Sigmoid colon (tissue), 7 donors: ENCODE measurements around the gene FRMPD4. TPM values are rescaled to one million over a fixed set of nuclear protein-coding genes. Genes with fewer than 3 reads are reported as not detected.

Experiments used
- DNase-seq: peaks from one replicate; pipeline ENCODE4 v3.0.0-alpha.2; 2019
- H3K27ac ChIP-seq, 4 donors: fragments of 200-600 bp; sonication (generic); one replicate each; pipeline ENCODE4 v1.5.1; 2016 to 2019; ENCODE audit warnings: mild to moderate bottlenecking in 1 of 4
- H3K27me3 ChIP-seq, 3 donors: fragments of 200-600 bp; sonication (generic); one replicate each; pipeline ENCODE4 v1.5.1; 2019; ENCODE audit warnings: mild to moderate bottlenecking in 1 of 3
- H3K36me3 ChIP-seq, 4 donors: fragments of 200-600 bp; sonication (generic); one replicate each; pipeline ENCODE4 v1.5.1; 2016 to 2019
- H3K4me1 ChIP-seq, 4 donors: fragments of 200-600 bp; sonication (generic); one replicate each; pipeline ENCODE4 v1.5.1; 2017 to 2019
- H3K4me3 ChIP-seq, 4 donors: fragments of 200-600 bp; sonication (generic); one replicate each; pipeline ENCODE4 v1.5.1; 2017 to 2019; ENCODE audit warnings: mild to moderate bottlenecking in 2 of 4, moderate library complexity in 1 of 4
- H3K9me3 ChIP-seq, 4 donors: fragments of 200-600 bp in 3 of 4; sonication (generic) in 3 of 4; one replicate each; pipeline versions ENCODE4 v1.5.1 to v1.6.1; 2013 to 2019
- CTCF ChIP-seq, 4 experiments: fragments of 450-650 bp in 3 of 4; fragments of 200-600 bp in 1 of 4; IDR thresholded peaks; one replicate each; pipeline ENCODE4 v1.5.1; 2016 to 2019; ENCODE audit warnings: antibody characterized with exemption in 4 of 4, mild to moderate bottlenecking in 3 of 4, moderate library complexity in 2 of 4
- EP300 ChIP-seq, 4 donors: sonication (generic); formaldehyde crosslinking; IDR thresholded peaks; one replicate each; pipeline ENCODE4 v1.6.1; 2017; ENCODE audit warnings: antibody characterized with exemption in 4 of 4
- POLR2A ChIP-seq, 2 donors: fragments of 450-650 bp; IDR thresholded peaks; one replicate each; pipeline ENCODE4 v1.6.1; 2016; ENCODE audit warnings: antibody characterized with exemption in 2 of 2, mild to moderate bottlenecking in 2 of 2, moderate library complexity in 2 of 2
- POLR2AphosphoS5 ChIP-seq, 4 donors: sonication (generic); formaldehyde crosslinking; IDR thresholded peaks; one replicate each; pipeline ENCODE4 v1.6.1; 2017; ENCODE audit warnings: antibody characterized with exemption in 4 of 4
- WGBS, 2 donors: extraction: QIAGEN DNeasy Blood & Tissue Kit; methylation state at CpG; one replicate each; pipeline ENCODE4 v1.1.7; 2013; 5-methylcytosine and 5-hydroxymethylcytosine counted together
- intact Hi-C: fragments of 100-400 bp; cut with DNase I; formaldehyde crosslinking; loops from one replicate; pipeline ENCODE4 v1.15.1; 2023
- polyA plus RNA-seq, 3 donors: library from polyadenylated mRNA; stranded (reverse); fragments of 200-250 nt; gene quantifications; one replicate each; pipeline ENCODE4 v1.2.3, GENCODE V29; 2013
- total RNA-seq, 4 donors: library from RNA; depleted of rRNA; stranded (reverse); fragments of >200 nt; gene quantifications; one replicate each; pipeline ENCODE4 v1.1.0, GENCODE V29; 2016
- donor health status: healthy with polysubstance abuse.
- donor health status: Bipolar disorder and iron deficiency.
- donor health status: healthy.

FRMPD4 gene
- total and polyA plus RNA-seq, 7 donors, result 0.22 to 5.8 (median 2.9) TPM; not detected in 2

- no peak overlapping the region for H3K27ac ChIP-seq
- 65 to 81% methylated on average over 4 of the region's 4 CpGs for WGBS, 2 donors
- no peak for TF ChIP-seq POLR2AphosphoS5 (IDR thresholded peaks at IDR 0.05)
- TF ChIP-seq POLR2A (IDR thresholded peaks at IDR 0.05), result no peak
- no peak for TF ChIP-seq EP300 (IDR thresholded peaks at IDR 0.05)
- TF ChIP-seq CTCF (IDR thresholded peaks at IDR 0.05), result no peak
- H3K36me3 ChIP-seq, result no peaks in the 10 kb centered on the region
- H3K9me3 ChIP-seq, result no peaks in the 10 kb centered on the region
- intact Hi-C loops, result no loop called here
- no peaks in the 10 kb centered on the region for H3K27me3 ChIP-seq
- no peak overlapping the region for H3K4me3 ChIP-seq
- H3K4me1 ChIP-seq, result no peaks in the 10 kb centered on the region
- no peak for DNase-seq
These were observed 444.4 kb downstream of the FRMPD4 start for GRCh38 chrX:12582649-12583048.

GRCh38 chrX:12583543-12583942 is 445.3 kb downstream of the FRMPD4 start:
- DNase-seq, result no peak
- no peaks in the 10 kb centered on the region for H3K4me1 ChIP-seq
- no peaks in the 10 kb centered on the region for H3K36me3 ChIP-seq
- H3K4me3 ChIP-seq, result no peak overlapping the region
- no peak overlapping the region for H3K27ac ChIP-seq
- intact Hi-C loops, result no loop called here
- 89 to 91% methylated on average over 25 of the region's 25 CpGs for WGBS, 2 donors
- H3K27me3 ChIP-seq, result no peaks in the 10 kb centered on the region
- H3K9me3 ChIP-seq, result no peaks in the 10 kb centered on the region
- no peak for TF ChIP-seq EP300 (IDR thresholded peaks at IDR 0.05)
- no peak for TF ChIP-seq POLR2AphosphoS5 (IDR thresholded peaks at IDR 0.05)
- no peak for TF ChIP-seq POLR2A (IDR thresholded peaks at IDR 0.05)
- TF ChIP-seq CTCF (IDR thresholded peaks at IDR 0.05), result no peak

GRCh38 chrX:12595720-12596119 is 457.4 kb downstream of the FRMPD4 start:
- Histone ChIP-seq H3K36me3 (no peaks in the 10 kb centered on the region), H3K27me3 (no peaks in the 10 kb centered on the region), H3K9me3 (no peaks in the 10 kb centered on the region), H3K27ac (no peak overlapping the region), H3K4me3 (no peak overlapping the region), H3K4me1 (no peaks in the 10 kb centered on the region)
- intact Hi-C loops, result no loop called here
- DNase-seq, result no peak
- no peak for TF ChIP-seq POLR2AphosphoS5 (IDR thresholded peaks at IDR 0.05)
- TF ChIP-seq POLR2A (IDR thresholded peaks at IDR 0.05), result no peak
- TF ChIP-seq EP300 (IDR thresholded peaks at IDR 0.05), result no peak
- WGBS, 2 donors, result 81 to 83% methylated on average over 1 of the region's 1 CpG

- TF ChIP-seq CTCF (IDR thresholded peaks at IDR 0.05), result no peak
- no peak for TF ChIP-seq POLR2AphosphoS5 (IDR thresholded peaks at IDR 0.05)
- TF ChIP-seq EP300 (IDR thresholded peaks at IDR 0.05), result no peak
- TF ChIP-seq POLR2A (IDR thresholded peaks at IDR 0.05), result no peak
- Histone ChIP-seq H3K4me1 (no peaks in the 10 kb centered on the region), H3K27me3 (no peaks in the 10 kb centered on the region), H3K4me3 (no peak overlapping the region), H3K9me3 (no peaks in the 10 kb centered on the region), H3K27ac (no peak overlapping the region), H3K36me3 (no peaks in the 10 kb centered on the region)
- WGBS, 2 donors, result 67 to 75% methylated on average over 2 of the region's 2 CpGs
- intact Hi-C loops, result no loop called here
- DNase-seq, result no peak
These were observed 471.8 kb downstream of the FRMPD4 start for GRCh38 chrX:12610079-12610478.

- Histone ChIP-seq H3K9me3 (no peaks in the 10 kb centered on the region), H3K4me1 (no peaks in the 10 kb centered on the region), H3K36me3 (no peaks in the 10 kb centered on the region), H3K4me3 (no peak overlapping the region), H3K27ac (no peak overlapping the region), H3K27me3 (no peaks in the 10 kb centered on the region)
- intact Hi-C loops, result no loop called here
- WGBS, 2 donors, result 76 to 86% methylated on average over 4 of the region's 4 CpGs
- DNase-seq, result no peak
- no peak for TF ChIP-seq CTCF (IDR thresholded peaks at IDR 0.05)
- no peak for TF ChIP-seq POLR2A (IDR thresholded peaks at IDR 0.05)
- no peak for TF ChIP-seq EP300 (IDR thresholded peaks at IDR 0.05)
- TF ChIP-seq POLR2AphosphoS5 (IDR thresholded peaks at IDR 0.05), result no peak
These were observed 473.2 kb downstream of the FRMPD4 start for GRCh38 chrX:12611471-12611870.
